Endometrial microvascular endothelial cells (primary cell): ENCODE measurements around the gene PICK1. TPM values are rescaled to one million over a fixed set of nuclear protein-coding genes. Genes with fewer than 3 reads are reported as not detected.
"Not testable (repeated sequence)": the region's sequence is repeated elsewhere in the genome, so short reads cannot be mapped to it uniquely, and the experiment has no call there.

Source experiments
- in situ Hi-C: cut with HindIII; loops from 2 replicates; pipeline ENCODE4 v1.10.0; 2017; ENCODE audit warnings: low sequenced_read_pairs, low pct_unique_long_range_greater_than_20kb; ENCODE audit errors: inconsistent ontology term
- total RNA-seq: library from RNA; depleted of rRNA; stranded (reverse); fragments of >200 nt; gene quantifications from one replicate; pipeline ENCODE4 v1.2.3, GENCODE V29; 2015; ENCODE audit errors: inconsistent ontology term

PICK1 gene
- total RNA-seq, 1 donor from 2014 or later: 17.2 TPM

DNA sequence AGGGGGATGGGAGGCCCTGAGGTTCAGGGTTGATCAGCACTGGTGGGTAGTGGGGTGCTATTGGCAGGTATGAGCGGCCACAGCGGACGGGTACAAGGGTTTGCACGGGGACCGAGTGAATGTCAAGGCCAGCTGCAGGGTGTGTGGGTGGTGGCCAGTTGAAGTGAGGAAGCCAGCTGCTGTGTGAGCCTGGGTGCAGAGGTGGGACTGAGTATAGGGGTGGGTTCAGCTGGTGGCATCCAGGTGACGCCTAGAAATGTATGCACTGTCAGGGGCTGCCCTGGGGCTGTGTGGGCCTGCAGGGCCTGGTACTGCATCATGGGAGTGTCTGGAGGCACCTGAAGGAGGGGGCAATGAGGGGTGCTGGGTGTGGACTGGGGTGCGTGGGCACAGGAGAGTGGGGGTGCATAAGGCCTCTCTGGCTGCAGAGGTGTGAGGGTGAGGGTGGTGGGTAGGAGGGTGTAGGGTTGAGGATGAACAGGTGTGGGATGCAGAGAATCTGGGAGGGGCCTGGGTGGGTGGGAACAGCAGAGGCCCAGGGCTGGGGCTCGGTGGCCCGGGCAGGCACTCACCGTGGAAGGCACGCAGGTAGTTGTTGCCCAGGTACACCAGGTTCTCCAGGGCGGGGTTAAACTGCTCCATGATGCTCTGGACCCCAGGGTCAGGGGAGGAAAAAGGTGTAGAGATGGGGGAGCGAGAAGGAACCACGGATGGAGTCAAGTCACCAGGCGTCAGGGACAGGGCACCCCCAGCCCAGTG is 51.5 kb downstream of the PICK1 start:
- in situ Hi-C loops: no loop called here

DNA sequence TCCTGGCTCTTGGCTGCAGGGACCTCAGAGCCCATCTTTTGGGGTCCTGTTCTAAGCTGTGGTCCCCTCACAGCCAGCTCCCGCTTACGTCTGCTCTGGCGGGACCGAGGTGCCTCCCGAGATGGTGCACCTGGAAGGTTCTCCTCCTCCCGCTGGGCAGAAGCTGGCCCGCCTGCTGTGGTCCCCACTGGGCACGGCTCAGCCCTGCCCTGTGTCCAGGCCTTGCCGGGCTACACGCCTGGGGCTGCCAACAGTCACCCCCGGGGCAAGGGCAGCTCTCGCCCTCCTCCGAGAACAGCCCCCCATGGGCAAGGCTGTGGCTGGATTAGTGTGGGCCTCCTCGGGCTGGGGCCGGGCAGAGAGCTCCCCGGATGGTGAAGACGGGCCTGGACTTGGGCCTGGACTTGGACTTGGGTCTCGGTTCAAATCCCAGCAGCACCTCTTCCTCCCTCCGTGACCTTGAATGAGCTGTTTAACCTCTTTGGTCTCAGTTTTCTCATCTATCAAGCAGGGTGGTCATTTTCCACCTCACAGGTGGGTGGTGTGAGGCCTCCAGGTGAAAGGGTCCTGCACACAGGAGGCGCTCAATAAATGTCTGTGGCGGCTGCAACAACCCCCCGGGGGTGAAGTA is 52.3 kb downstream of the PICK1 start:
- in situ Hi-C loops: no loop called here

DNA sequence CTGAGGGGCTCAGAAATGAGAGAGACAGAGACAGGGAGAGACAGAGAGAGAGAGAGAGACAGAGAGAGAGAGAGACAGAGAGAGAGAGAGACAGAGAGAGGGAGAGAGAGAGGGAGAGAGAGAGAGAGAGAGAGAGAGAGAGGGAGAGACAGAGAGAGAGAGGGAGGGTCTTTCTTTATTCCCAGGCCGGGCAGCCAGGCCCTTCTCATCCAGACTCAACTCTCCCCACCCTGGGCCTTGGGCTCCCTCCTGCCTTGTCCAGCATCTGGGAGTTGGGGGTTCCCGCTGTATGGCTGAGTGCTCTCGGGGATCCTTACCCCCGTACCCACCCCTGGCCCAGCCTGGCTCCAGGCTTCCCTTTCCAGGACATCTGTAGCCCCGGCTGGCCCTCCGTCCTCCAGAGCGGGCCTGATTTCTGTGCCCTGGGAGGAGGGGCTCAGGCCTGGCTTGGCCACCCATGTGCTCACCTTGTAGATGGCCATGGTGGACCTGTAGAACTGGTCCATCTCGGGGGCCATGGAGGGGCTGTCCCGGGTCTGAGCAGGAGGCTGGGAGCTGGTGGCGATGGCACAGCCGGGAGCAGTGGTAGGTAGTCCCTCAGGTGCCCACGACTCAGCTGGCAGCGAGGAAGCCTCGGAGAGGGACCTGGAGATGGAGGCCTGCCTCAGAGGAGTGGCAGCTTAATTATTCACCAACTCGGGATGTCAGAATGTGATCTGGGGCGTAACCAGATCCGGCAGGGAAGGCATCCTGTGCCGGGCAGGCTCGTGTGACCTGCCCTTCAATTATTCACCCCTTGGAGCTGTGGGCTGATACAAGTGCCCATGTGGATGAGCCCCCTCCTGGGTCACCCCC is 53.0 kb downstream of the PICK1 start, which contains the start of gene BAIAP2L2:
BAIAP2L2 (minus strand) TSS at position 677 of the 855 bp plus-strand sequence; CDS start at position 518, 159 bp downstream.
- in situ Hi-C loops: no loop called here

DNA sequence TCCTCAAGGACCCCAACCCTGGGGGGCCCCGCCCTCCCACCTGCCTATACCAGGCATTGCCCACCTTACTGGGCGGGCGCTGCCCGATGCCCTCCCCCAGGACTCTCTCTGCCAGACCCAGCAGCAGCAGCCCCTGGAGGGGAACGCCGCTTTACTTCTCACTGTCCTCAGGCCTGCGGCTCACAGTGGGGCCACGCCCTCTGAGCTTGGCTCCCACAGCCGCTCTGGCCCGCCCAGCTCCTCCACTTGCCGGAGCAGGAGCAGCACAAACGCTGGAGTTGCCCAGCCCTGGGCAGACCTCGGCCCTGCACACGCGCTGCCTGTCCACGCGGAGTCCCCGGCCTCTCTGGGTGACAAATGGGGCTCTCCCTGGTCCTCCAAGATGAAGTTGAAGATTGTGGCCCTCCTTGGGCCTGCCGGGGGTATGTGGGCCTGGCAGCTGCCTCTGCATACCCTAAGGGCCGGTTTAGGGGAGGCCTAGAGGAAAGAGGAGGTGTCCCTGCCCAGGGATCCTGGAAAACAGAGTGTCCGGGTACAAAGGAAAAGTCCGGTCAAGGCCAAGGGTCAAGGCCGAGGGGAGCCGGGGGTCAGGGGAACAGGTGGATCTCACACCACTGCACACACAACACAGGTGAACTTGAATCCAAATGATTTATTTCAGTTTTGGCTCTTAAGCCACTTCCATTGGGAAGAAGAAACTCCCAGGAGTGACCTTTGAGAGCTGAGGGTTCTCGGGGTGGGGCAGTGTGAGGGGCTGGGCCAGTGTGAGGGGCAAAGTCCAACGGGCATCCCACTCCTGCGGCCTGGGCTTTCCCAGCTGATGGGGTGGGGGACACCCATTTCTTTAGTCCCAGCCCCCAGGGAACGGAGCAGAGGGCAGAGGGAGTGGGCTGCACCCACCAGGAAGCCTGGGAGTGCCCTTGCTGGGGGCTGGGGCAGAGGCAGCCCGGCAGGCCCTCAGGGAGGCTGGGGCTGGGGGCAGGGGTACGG is 54.0 kb downstream of the PICK1 start:
- in situ Hi-C loops: no loop called here

DNA sequence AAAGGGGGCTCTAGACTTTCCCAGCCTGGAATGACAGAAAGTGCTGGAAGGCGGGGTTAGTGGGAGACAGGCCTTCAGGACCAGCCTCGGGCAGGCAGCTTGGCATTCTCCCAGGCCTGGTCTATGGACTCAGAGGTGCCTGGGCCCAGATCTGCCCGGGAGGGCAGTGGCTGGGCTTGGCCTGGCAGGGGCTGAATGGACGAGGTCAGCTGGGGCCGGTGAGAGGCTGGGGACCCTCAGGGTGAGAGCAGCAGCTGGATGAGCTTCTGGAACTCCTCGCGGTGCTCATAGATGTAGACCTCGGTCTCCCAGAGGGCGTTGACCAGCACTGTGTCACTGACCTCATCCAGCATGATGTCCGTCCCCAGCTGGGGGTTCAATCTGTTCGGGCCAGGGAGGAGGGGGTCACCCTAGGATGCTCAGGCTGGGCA is 54.7 kb downstream of the PICK1 start:
- in situ Hi-C loops: no loop called here

DNA sequence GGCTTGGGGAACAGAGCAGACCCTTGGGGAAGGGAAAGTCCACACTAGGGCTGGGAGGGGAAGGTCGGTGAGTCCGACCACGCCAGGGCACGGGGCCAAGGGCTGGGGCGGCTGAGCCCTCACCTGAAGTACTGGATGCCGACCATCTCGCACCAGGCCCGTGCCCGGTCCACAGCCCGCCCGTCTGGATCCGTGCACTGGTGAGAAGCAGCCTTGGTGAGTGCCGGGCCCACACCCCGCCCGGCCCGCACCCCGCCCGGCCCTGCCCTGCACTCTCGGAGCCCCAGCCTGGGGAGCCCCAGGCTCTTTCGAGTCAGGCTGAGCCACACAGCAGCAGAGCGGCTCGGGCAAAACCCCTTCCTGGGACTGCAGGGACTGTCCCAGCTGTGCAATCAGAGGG is 55.2 kb downstream of the PICK1 start:
- in situ Hi-C loops: no loop called here

DNA sequence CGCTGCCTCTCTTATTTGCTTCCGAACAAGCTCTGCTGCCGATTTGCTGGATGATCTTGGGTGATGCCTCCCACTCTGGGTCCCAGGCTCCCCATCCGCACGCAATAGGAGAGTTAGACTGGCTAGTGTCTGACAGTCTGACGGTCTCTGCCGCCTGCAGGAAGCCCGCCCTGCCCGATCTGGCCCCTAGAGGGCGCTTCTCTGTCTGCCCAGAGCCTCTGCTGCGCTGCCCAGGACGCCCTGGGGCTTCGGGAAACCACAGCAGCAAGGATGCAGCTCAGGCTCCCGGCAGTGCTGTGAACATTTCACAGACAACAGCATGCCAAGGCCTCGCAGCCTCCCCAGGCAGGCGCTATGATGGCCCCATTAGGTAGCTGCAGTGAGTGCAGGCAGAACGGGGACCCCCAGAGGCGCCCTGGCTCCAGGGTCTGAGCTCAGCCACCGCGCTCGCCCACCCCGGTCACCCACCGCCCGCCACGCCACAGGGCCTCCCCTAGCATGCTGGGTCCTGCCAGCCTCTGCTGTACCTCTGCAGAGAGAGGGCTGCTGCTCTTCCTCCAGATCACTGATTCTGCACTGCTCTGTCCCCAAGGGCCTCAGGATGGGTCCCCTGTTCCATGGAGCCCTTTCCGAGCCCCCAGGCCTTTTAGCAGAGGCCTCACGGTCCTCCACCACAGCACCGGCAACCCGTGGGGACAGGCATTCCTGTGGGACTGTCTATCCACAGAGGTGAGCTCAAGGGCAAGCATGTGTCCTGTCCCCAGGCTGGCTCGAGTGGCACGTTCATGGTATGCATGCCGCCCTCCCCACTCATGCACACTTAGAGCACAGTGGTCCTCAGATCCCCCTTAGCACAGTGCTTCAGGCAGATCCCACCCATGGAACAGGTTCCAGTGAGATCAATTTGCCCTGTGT is 57.5 kb downstream of the PICK1 start:
- in situ Hi-C loops: no loop called here

DNA sequence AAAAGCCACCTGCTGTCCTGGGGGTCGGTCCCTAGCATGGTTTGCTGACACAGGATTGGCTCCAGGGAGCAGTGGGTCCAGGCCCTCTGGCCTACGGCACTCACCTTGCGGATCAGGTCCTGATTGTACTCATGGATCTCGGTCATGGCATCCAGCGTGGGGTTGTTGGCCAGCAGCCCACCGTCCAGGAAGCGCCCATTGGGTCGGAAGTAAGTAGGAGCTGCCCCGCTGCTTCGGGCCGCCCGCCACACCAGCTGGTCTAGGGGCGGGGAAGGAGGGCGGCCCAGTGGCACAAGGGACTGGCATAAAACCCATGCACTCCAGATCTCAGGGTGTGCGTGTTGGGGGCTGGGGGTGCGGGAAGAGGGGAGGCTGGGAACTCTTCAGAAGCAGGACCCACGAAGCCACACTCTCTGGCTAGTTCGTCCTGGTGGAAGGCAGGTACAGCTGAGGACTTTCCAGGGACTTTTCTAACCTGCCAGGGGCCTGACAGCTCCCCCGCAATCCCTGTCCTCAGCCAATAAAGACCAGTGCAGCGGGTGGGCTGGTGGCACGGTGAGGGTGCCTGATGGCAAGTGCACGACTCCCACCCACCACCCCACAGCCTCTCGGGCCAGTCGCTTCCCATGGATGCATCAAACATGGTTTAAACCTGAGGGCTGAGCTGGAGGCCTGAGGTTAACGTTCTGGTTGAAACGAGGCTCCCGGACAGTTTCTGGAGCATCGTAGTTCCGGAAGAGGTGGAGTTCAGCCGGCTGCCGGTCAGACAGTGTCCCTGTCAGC is 58.4 kb downstream of the PICK1 start:
- in situ Hi-C loops: no loop called here

DNA sequence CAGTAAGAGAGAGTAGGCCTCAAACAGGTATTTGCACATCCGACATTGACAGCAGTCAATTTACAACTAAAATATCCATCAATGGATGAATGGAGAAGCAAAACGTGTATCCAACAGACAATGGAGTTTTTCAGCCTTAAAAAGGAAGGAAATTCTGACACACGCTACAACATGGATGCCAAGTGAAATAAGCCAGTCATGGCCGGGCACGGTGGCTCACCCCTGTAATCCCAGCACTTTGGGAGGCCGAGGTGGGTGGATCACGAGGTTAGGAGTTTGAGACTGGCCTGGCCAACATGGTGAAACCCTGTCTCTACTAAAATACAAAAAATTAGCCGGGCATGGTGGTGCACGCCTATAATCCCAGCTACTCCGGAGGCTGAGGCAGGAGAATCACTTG is 60.4 kb downstream of the PICK1 start:
- in situ Hi-C loops: not testable (repeated sequence)

DNA sequence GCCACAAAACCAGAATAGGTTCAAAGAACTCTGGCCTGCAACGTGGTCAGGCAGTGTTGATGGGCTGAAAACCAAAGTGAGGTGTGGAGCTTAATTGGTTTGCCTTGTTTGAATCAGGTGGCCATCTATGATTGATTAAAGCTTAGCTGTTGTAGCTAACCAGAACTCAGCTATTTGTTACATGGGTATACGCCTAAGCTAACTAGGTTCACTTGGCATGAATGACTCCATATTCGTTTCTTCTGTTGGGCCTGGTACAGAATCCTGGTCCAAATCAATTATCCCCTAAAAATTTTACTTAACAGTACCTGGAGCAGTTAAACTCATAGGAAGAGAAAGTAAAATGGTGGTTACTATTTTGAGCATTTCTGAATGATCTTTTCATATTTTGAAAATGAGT is 61.0 kb downstream of the PICK1 start:
- in situ Hi-C loops: no loop called here

DNA sequence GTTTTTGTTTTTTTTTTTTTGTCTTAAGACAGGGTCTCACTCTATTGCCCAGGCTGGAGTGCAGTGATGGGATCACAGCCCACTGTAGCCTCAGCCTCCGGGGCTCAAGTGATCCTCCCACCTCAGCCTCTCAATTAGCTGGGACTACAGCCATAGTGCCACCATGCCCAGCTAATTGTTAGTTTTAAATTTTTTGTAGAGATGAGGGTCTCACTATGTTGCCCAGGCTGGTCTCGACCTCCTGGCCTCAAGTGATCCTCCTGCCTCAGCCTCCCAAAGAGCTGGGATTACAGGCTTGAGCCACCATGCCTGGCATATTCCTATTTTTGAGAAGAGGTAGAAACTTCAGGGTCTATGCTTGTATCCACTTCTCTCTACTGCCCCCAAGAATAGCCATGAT is 61.5 kb downstream of the PICK1 start:
- in situ Hi-C loops: not testable (repeated sequence)

DNA sequence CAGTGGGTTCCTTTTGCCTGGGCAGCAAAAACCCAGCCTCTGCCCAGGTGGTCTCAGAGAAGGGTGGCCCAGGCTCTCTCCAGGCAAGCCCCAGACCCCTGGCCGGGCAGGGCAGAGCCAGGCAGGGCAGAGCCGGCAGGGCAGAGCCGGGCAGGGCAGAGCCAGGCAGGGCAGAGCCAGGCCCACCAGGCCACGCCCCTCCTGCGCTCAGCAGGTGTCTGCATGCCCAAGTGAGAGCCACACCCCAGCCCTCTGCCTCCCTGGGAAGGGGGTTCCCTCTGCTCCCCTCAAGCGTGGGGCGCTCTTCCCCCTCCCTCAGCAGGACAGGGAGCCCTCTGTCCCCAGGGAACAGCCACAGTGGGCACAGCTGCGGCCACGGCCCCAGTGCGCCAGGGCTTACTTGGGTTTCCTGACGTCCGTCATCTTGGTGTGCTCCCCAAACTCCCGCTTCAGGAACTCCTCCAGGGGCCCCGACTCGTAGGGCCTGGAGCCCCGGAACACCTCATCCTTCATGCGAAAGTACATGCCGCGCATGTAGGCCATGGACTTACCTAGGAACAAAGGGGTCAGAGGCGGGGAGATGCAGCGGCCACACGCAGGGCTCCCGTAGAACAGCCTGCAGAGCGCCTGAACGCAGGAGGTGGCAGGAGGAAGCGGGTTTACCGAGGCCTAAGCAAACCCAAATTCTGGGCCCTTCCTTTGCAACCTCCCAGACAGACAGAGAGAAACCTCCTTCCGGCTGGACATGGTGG is 63.3 kb downstream of the PICK1 start:
- in situ Hi-C loops: no loop called here

DNA sequence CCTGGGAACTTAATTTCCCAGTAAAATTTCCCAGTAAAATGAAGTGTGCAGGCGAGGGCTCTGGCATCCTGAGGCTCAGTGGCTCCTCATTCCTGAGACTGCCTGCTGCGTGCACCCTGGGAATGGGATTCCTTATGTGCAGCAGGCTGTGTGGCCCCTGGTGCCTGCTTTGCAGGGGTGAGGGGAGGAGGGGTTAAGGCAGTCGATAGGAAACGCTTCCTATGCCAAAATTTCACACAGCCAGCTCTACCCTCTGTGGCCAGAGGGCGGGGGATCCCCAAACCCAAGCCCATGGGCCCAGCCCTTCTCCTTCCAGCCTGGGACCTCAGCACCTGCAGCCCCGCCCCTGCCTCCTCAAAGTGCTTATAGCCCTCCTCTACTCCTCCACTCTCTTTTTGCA is 65.4 kb downstream of the PICK1 start:
- in situ Hi-C loops: no loop called here

DNA sequence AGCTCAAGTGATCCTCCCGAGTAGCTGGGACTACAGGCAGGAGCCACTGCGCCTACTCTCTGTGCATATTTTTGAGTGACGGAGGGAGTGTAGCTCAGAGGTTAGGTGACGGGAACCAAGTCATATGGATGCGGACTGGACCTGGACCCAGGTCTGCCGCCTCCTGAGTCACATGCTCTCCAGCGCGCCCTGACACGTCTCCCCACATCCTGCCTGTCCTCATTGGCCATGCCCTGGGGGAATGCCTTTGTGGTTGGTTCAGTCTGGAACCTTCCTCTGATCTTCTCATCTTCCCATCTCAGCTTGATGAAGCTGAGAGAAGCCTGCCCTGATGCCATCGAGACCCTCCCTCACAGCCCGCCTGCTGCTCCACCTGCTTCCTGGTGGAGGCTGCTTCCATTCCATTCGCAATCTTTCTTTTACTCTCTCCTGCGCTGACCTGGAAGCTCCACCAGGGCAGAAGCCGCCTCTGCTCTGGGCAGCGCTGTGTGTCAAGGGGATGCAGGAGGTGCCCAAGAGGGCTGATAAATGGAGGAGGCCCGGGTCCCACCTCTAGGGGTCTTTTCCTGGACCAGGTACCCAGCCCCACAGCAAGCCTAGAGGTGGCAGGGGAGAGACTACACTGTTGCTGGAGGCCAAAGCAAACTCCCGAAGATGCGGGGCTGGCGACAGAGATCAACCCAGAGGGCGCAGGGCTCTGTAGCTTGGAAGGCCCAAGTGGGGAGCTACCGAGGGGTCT is 67.2 kb downstream of the PICK1 start:
- in situ Hi-C loops: no loop called here

DNA sequence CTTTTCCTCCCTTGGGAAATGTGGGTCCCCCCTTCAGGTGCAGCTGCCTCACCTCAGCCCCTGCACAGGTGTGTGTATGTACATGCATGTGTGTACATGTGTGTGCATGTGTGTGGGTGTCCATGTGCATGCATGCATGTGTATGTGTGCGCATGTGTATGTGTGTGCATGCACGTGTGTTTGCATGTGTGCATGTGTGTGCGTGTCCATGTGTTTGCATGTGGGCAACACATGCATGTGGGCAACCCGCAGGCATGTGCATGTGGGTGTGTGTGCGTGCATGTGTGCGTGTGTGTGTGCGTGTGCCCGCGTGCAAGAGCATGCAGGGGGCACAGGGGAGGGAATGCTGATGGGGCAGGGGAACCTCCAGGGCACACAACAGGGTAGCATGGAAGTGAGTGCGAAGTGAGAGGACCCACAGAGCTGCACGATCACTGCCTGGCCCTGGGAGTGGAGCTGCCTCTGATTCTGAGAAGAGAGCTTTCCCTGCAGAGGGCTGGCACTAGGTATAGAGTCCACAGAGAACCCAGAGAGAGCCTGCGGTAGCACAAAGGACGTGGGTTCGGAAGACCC is 67.9 kb downstream of the PICK1 start:
- in situ Hi-C loops: no loop called here
